Fibroblast of lung (primary cell): Measurements from ENCODE around the gene PLS1.

Experiments used
- EZH2 ChIP-seq: IDR thresholded peaks from 2 replicates; pipeline ENCODE4 v1.5.1; 2012; ENCODE audit warnings: low read length, control low read depth, mild to moderate bottlenecking; ENCODE audit errors: missing control alignments
- TF ChIP-seq, protein P1 (sequence below), 2 donors: IDR thresholded peaks in 1 of 2; conservative IDR thresholded peaks in 1 of 2; 1 replicate in 1 of 2; 2 replicates in 1 of 2; pipeline ENCODE4 v1.5.1; 2011 to 2012; ENCODE audit warnings: low read length in 2 of 2, control low read depth in 1 of 2, inconsistent platforms in 1 of 2, low read depth in 1 of 2, mild to moderate bottlenecking in 1 of 2

DNA sequence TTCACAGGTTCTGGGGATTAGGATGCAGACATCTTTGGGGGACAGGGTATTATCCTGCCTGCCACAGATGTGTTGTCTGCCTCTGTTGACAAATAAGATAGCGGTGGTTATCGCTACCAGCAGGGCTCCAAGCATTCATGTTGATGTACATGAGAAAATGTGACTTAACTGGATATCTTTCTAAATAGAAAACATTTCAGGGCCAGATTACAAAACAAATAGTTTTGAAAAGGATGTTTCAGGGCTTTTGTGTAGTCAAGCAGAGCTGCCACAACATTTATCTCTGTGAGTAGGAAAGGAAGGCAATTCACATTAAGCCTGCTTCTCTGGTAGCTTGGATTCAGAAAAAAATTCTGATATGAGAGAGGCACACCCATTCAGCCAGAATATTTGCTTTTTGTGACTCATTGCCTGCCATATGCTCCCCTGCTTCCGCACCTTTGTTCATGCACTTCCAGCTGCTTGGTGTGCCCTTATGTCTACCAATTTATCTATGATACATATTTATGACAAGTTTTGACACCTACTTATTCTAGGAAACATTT is 22.8 kb downstream of the PLS1 start:
- TF ChIP-seq, protein P1, sequence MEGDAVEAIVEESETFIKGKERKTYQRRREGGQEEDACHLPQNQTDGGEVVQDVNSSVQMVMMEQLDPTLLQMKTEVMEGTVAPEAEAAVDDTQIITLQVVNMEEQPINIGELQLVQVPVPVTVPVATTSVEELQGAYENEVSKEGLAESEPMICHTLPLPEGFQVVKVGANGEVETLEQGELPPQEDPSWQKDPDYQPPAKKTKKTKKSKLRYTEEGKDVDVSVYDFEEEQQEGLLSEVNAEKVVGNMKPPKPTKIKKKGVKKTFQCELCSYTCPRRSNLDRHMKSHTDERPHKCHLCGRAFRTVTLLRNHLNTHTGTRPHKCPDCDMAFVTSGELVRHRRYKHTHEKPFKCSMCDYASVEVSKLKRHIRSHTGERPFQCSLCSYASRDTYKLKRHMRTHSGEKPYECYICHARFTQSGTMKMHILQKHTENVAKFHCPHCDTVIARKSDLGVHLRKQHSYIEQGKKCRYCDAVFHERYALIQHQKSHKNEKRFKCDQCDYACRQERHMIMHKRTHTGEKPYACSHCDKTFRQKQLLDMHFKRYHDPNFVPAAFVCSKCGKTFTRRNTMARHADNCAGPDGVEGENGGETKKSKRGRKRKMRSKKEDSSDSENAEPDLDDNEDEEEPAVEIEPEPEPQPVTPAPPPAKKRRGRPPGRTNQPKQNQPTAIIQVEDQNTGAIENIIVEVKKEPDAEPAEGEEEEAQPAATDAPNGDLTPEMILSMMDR (conservative IDR thresholded peaks at IDR 0.05 in 1 of 2, IDR thresholded peaks at IDR 0.05 in 1 of 2; ENCODE audit: low read depth in 1 of 2, low read length in 2 of 2): no peak
- no peak for TF ChIP-seq EZH2
